ENCODE measurements around the gene OLA1. TPM values are rescaled to one million over a fixed set of nuclear protein-coding genes. Genes with fewer than 3 reads are reported as not detected.

OLA1 gene
- total and polyA plus RNA-seq, 2 of the 13 experiments (the other 11 are each of a cell fraction or from before 2014, with no cell fraction given) = 153 to 241 TPM

DNA sequence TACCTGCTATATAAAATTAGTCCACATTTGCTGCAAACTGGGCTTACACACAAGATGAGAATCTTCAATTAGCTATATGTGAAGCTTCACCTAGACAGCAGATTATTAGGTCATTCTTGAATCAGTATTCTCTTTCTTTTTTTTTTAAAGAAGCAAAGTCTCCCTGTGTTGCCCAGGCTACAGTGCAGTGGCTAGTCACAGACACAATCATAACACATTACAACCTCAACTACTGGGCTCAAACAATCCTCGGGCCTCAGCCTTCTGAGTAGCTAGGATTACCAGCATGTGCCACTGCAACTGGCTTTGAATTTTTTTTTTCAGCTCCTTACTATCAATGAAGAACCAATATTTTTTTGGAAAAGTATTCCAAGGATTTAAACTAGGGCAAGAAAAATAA, 30.5 kb downstream of the OLA1 start:
- H3K4me3 ChIP-seq (replicated peaks in 1 of 3; ENCODE audit: insufficient read depth in 1 of 3, low read depth in 2 of 3, low read length in 3 of 3) = no peak overlapping the region
- 0 out of 2 replicates have a peak, but pooled peaks cover 6% of the 10 kb centered on the region for H4K20me1 ChIP-seq (ENCODE audit: insufficient read depth, low read length)
- no peak overlapping the region for H3K9ac ChIP-seq (ENCODE audit: insufficient read depth, low read depth, low read length)
- peaks cover 7 to 26% of the 10 kb centered on the region in 2 experiments for H3K36me3 ChIP-seq (replicated peaks in 1 of 2; ENCODE audit: control insufficient read depth in 1 of 2, insufficient read depth in 2 of 2, low read length in 2 of 2)
- no peaks in the 10 kb centered on the region for H3K9me3 ChIP-seq (ENCODE audit: low read length)
- in situ Hi-C loops (cut with HindIII; ENCODE audit: extremely low pct_ligation_motif_present, low pct_unique_long_range_greater_than_20kb) = no loop called here
- CTCF ChIA-PET (ENCODE audit: low intra/inter-chr PET ratio, low total read pairs) = no interaction called here
- FAIRE-seq (no peak), DNase-seq (ENCODE audit: low spot score) (no peak), ATAC-seq (peak; percentile 41; the same call in 2 of the 3 replicates)
- H3K4me2 ChIP-seq (ENCODE audit: low read depth, low read length) = no peak overlapping the region
- WGBS (ENCODE audit: low lambda C conversion rate) = 85% methylated on average over 1 of the region's 1 CpG
- no peaks in the 10 kb centered on the region for H3K27me3 ChIP-seq (ENCODE audit: control insufficient read depth in 1 of 2, insufficient read depth in 2 of 2, low read length in 2 of 2)
- peak overlapping the region; percentile 7 for H3K27ac ChIP-seq (ENCODE audit: extremely low read length, insufficient read depth, low read length)
- no peaks in the 10 kb centered on the region; the same call in 1 of the 2 replicates for H3K4me1 ChIP-seq (ENCODE audit: insufficient read depth, low read length)
- BruUV-seq (replicated peaks) = no TSS peak
- H3K79me2 ChIP-seq (ENCODE audit: insufficient read depth, low read length) = peaks cover 56% of the 10 kb centered on the region
- POLR2A ChIA-PET = no interaction called here
- H2AFZ ChIP-seq (ENCODE audit: low read length) = no peak overlapping the region
- TF ChIP-seq, protein P1, sequence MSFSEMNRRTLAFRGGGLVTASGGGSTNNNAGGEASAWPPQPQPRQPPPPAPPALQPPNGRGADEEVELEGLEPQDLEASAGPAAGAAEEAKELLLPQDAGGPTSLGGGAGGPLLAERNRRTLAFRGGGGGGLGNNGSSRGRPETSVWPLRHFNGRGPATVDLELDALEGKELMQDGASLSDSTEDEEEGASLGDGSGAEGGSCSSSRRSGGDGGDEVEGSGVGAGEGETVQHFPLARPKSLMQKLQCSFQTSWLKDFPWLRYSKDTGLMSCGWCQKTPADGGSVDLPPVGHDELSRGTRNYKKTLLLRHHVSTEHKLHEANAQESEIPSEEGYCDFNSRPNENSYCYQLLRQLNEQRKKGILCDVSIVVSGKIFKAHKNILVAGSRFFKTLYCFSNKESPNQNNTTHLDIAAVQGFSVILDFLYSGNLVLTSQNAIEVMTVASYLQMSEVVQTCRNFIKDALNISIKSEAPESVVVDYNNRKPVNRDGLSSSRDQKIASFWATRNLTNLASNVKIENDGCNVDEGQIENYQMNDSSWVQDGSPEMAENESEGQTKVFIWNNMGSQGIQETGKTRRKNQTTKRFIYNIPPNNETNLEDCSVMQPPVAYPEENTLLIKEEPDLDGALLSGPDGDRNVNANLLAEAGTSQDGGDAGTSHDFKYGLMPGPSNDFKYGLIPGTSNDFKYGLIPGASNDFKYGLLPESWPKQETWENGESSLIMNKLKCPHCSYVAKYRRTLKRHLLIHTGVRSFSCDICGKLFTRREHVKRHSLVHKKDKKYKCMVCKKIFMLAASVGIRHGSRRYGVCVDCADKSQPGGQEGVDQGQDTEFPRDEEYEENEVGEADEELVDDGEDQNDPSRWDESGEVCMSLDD (CRISPR knock-in tag; IDR thresholded peaks at IDR 0.05; ENCODE audit: borderline replicate concordance) = no peak
- TF ChIP-seq DNMT3B (CRISPR knock-in tag; conservative IDR thresholded peaks at IDR 0.05) (no peak), ZNF552 (CRISPR knock-in tag; IDR thresholded peaks at IDR 0.05; ENCODE audit: borderline replicate concordance) (no peak), ZNF263 (CRISPR knock-in tag; IDR thresholded peaks at IDR 0.05) (no peak), ZNF101 (CRISPR knock-in tag; IDR thresholded peaks at IDR 0.05; ENCODE audit: borderline replicate concordance, low read depth) (no peak), PAWR (CRISPR knock-in tag; IDR thresholded peaks at IDR 0.05; ENCODE audit: borderline replicate concordance) (no peak), PHF5A (CRISPR knock-in tag; IDR thresholded peaks at IDR 0.05; ENCODE audit: low read depth, unreplicated experiment) (no peak), ARHGAP35 (CRISPR knock-in tag; IDR thresholded peaks at IDR 0.05; ENCODE audit: borderline replicate concordance) (no peak), NFE2L1 (CRISPR knock-in tag; IDR thresholded peaks at IDR 0.05; ENCODE audit: borderline replicate concordance) (no peak), CSRNP2 (CRISPR knock-in tag; conservative IDR thresholded peaks at IDR 0.05; ENCODE audit: low read depth) (no peak), ASH2L (IDR thresholded peaks at IDR 0.05; ENCODE audit: insufficient read length, low read depth, low read length) (no peak), SP2 (CRISPR knock-in tag; IDR thresholded peaks at IDR 0.05) (no peak), ZNF207 (IDR thresholded peaks at IDR 0.05; ENCODE audit: borderline replicate concordance) (no peak), ZNF331 (CRISPR knock-in tag; IDR thresholded peaks at IDR 0.05) (no peak), ZNF326 (CRISPR knock-in tag; IDR thresholded peaks at IDR 0.05; ENCODE audit: borderline replicate concordance) (no peak), SYNCRIP (IDR thresholded peaks at IDR 0.05; ENCODE audit: insufficient read depth, low read depth, low read length) (no peak), IRX3 (CRISPR knock-in tag; IDR thresholded peaks at IDR 0.05; ENCODE audit: borderline replicate concordance, low read depth) (no peak)
- TF ChIP-seq, protein P2, sequence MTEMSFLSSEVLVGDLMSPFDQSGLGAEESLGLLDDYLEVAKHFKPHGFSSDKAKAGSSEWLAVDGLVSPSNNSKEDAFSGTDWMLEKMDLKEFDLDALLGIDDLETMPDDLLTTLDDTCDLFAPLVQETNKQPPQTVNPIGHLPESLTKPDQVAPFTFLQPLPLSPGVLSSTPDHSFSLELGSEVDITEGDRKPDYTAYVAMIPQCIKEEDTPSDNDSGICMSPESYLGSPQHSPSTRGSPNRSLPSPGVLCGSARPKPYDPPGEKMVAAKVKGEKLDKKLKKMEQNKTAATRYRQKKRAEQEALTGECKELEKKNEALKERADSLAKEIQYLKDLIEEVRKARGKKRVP (CRISPR knock-in tag; IDR thresholded peaks at IDR 0.05) = no peak
- intact Hi-C loops (cut with micrococcal nuclease; ENCODE audit: unreplicated experiment) = no loop called here

Measured in HepG2 (cell line).